GM12878 (cell line): Measurements from ENCODE around the gene SSNA1. TPM values are rescaled to one million over a fixed set of nuclear protein-coding genes. Genes with fewer than 3 reads are reported as not detected.

Experiments
- ATAC-seq: fragments of 200-7000 bp; cut with Tn5 transposase; 3 replicates; pipeline ENCODE4 v1.9.1; 2020; ENCODE audit warnings: mild to moderate bottlenecking, moderate library complexity
- BruUV-seq: library from RNA; stranded (reverse); fragments of 400-500 nt; replicated peaks from 2 replicates; lab custom pipeline; 2021; lab: Mats Ljungman, UMichigan
- CTCF ChIA-PET: fragments of 300-600 bp; sonication (Branson Sonifier 250); formaldehyde crosslinking; extraction: SDS; loops from one replicate; lab custom pipeline; 2021; ENCODE audit warnings: inconsistent platforms; lab: Yijun Ruan, JAX
- POLR2A ChIA-PET: fragments of 350-600 bp; formaldehyde crosslinking; extraction: SDS; loops from one replicate; lab custom pipeline; 2021; ENCODE audit warnings: inconsistent platforms; lab: Charles Lee
- RAD21 ChIA-PET: fragments of 300-600 bp; sonication (Branson Sonifier 250); formaldehyde crosslinking; loops from one replicate; lab custom pipeline; 2023; ENCODE audit warnings: antibody characterized with exemption; ENCODE audit not compliant: unreplicated experiment; lab: Charles Lee
- SMC1A ChIA-PET: fragments of 300-600 bp; sonication (Branson Sonifier 250); formaldehyde crosslinking; loops from one replicate; lab custom pipeline; 2023; ENCODE audit not compliant: unreplicated experiment, uncharacterized antibody; lab: Charles Lee
- DNase-seq: peaks from one replicate; pipeline ENCODE4 v3.0.0-alpha.2; 2011; ENCODE audit warnings: low read depth, low spot score
- FAIRE-seq: peaks from 3 replicates; lab custom pipeline; 2011; peaks lifted over from hg19 to GRCh38; lab: Jason Lieb, UNC
- H2AFZ ChIP-seq: 2 replicates; pipeline ENCODE4 v1.6.0; 2011; ENCODE audit warnings: low read depth, low read length, control low read depth; ENCODE audit not compliant: control insufficient read depth
- H3K27ac ChIP-seq: 2 replicates; pipeline ENCODE4 v1.5.1; 2011; ENCODE audit warnings: control low read depth; ENCODE audit not compliant: control insufficient read depth, insufficient read depth
- H3K27me3 ChIP-seq, 2 experiments: replicated peaks in 1 of 2; 2 replicates each; pipeline versions ENCODE4 v1.6.0 to v1.6.1; 2011; ENCODE audit warnings: low read length in 1 of 2; ENCODE audit not compliant: control insufficient read depth in 2 of 2, insufficient read depth in 2 of 2
- H3K36me3 ChIP-seq, 2 experiments: 2 replicates each; pipeline ENCODE4 v1.5.1; 2011; ENCODE audit warnings: low read length in 1 of 2; ENCODE audit not compliant: control insufficient read depth in 2 of 2, insufficient read depth in 2 of 2
- H3K4me1 ChIP-seq: 2 replicates; pipeline ENCODE4 v1.6.1; 2011; ENCODE audit warnings: mild to moderate bottlenecking, low read length, moderate library complexity, mixed read lengths; ENCODE audit not compliant: control insufficient read depth, insufficient read depth
- H3K4me2 ChIP-seq: 2 replicates; pipeline ENCODE4 v1.6.0; 2011; ENCODE audit warnings: control low read depth; ENCODE audit not compliant: control insufficient read depth, insufficient read depth
- H3K4me3 ChIP-seq: fragments of 200-600 bp; sonication (generic); 2 replicates; pipeline ENCODE4 v1.5.1; 2016
- H3K79me2 ChIP-seq: 2 replicates; pipeline ENCODE4 v1.6.0; 2011; ENCODE audit warnings: low read length; ENCODE audit not compliant: control insufficient read depth, insufficient read depth
- H3K9ac ChIP-seq: 2 replicates; pipeline ENCODE4 v1.8.0; 2011; ENCODE audit warnings: low read length, control low read depth, mixed read lengths; ENCODE audit not compliant: control insufficient read depth, insufficient read depth
- H3K9me3 ChIP-seq: replicated peaks from 3 replicates; pipeline ENCODE4 v1.5.1; 2011; ENCODE audit warnings: mild to moderate bottlenecking, low read length; ENCODE audit not compliant: control insufficient read depth, insufficient read depth
- H4K20me1 ChIP-seq: 2 replicates; pipeline ENCODE4 v1.6.0; 2011; ENCODE audit not compliant: control insufficient read depth, insufficient read depth
- E2F8 ChIP-seq: fragments of 450-650 bp; IDR thresholded peaks from 2 replicates; pipeline ENCODE4 v1.6.1; 2018; ENCODE audit warnings: mild to moderate bottlenecking, low read depth, moderate library complexity; ENCODE audit not compliant: partially characterized antibody
- HCFC1 ChIP-seq: fragments of 150-350 bp; IDR thresholded peaks from 2 replicates; pipeline ENCODE4 v1.6.1; 2014; ENCODE audit warnings: low read length
- IKZF2 ChIP-seq, 2 experiments: fragments of 450-650 bp; IDR thresholded peaks; 2 replicates each; pipeline ENCODE4 v1.6.1; 2017; ENCODE audit warnings: mild to moderate bottlenecking in 2 of 2, moderate library complexity in 2 of 2
- MAX ChIP-seq: IDR thresholded peaks from 2 replicates; pipeline ENCODE4 v1.6.1; 2012; ENCODE audit warnings: low read depth, low read length, improper control_type of control experiment
- RAD51 ChIP-seq: fragments of 450-650 bp; IDR thresholded peaks from 2 replicates; pipeline ENCODE4 v1.6.1; 2016; ENCODE audit warnings: moderate library complexity, mild to moderate bottlenecking, inconsistent platforms
- SPI1 ChIP-seq: IDR thresholded peaks from 2 replicates; pipeline ENCODE4 v1.6.1; 2011; ENCODE audit warnings: low read depth, mild to moderate bottlenecking, low read length, moderate library complexity, borderline replicate concordance; ENCODE audit not compliant: insufficient read depth
- ZNF207 ChIP-seq: fragments of 450-650 bp; IDR thresholded peaks from 2 replicates; pipeline ENCODE4 v1.6.1; 2014; ENCODE audit warnings: antibody characterized with exemption, mild to moderate bottlenecking, borderline replicate concordance
- WGBS: methylation state at CpG from one replicate; pipeline ENCODE4 v1.1.6; 2016; ENCODE audit warnings: low lambda C conversion rate; ENCODE audit not compliant: insufficient replicate concordance, insufficient coverage; ENCODE audit errors: missing lambda C conversion rate; 5-methylcytosine and 5-hydroxymethylcytosine counted together
- in situ Hi-C: fragments of 300-500 bp; cut with MboI; formaldehyde crosslinking; loops from 9 replicates; pipeline ENCODE4 v1.14.3; 2018; ENCODE audit warnings: mixed read lengths
- intact Hi-C: fragments of 100-400 bp; cut with micrococcal nuclease; formaldehyde crosslinking; loops from one replicate; pipeline ENCODE4 v1.14.2; 2022; ENCODE audit not compliant: unreplicated experiment
- polyA plus RNA-seq, 11 experiments: library from polyadenylated mRNA; depleted of rRNA in 4 of 11; unstranded in 6 of 11; stranded (reverse) in 5 of 11; fragments of >200 nt; fragmentation: Nextera tagmentation in 4 of 11; fragmentation: Illumina TruSeq in 1 of 11; extraction: Ambion mirVana in 4 of 11; extraction: Trizol in 1 of 11; gene quantifications; 1 replicate in 1 of 11; 2 replicates in 10 of 11; pipeline versions ENCODE4 v1.2.1 to v1.2.3, GENCODE V29; 2011 to 2016; ENCODE audit warnings: inconsistent platforms in 2 of 11, missing spikeins in 2 of 11, low read depth in 1 of 11
- total RNA-seq, 4 experiments: library from RNA; depleted of rRNA in 3 of 4; stranded (reverse); fragments of >200 nt in 3 of 4; fragmentation: Illumina TruSeq in 1 of 4; extraction: Trizol in 1 of 4; gene quantifications; 2 replicates each; pipeline versions ENCODE4 v1.2.1 to v1.2.3, GENCODE V29; 2013 to 2021

The SSNA1 gene
- total and polyA plus RNA-seq, 10 of the 15 experiments (the other 5 are each of a cell fraction or from before 2014, with no cell fraction given), result 0.63 to 139 (median 78.0) TPM

- RAD21 ChIA-PET, result no interaction called here
- ATAC-seq (no peak), FAIRE-seq (no peak), DNase-seq (no peak)
- BruUV-seq, result no TSS peak
- Histone ChIP-seq H3K4me1 (peaks cover 7% of the 10 kb centered on the region), H3K27ac (no peak overlapping the region), H4K20me1 (peaks cover 7% of the 10 kb centered on the region; the same call in 1 of the 2 replicates), H3K79me2 (peaks cover 14% of the 10 kb centered on the region), H3K27me3 (no peaks in the 10 kb centered on the region), H3K9me3 (no peaks in the 10 kb centered on the region), H3K4me3 (no peak overlapping the region), H3K4me2 (no peak overlapping the region), H2AFZ (no peak overlapping the region), H3K36me3 (peaks cover 0 to 7% of the 10 kb centered on the region in 2 experiments; a peak in 2 of 4 replicates), H3K9ac (no peak overlapping the region)
- WGBS, result 79% methylated on average over 11 of the region's 14 CpGs
- POLR2A ChIA-PET, result interaction anchor here (1.9 to 2.8 kb wide), 2 partner anchors 30 to 64 kb away, joined by 5 to 10 read pairs; partner anchors contain the start of gene CYSRT1
- intact Hi-C loops (no loop called here), in situ Hi-C loops (no loop called here)
- no peak for TF ChIP-seq RAD51
- no peak for TF ChIP-seq E2F8
- no peak for TF ChIP-seq MAX
- no peak for TF ChIP-seq IKZF2 (IDR thresholded peaks at IDR 0.05)
- TF ChIP-seq HCFC1, result no peak
- no peak for TF ChIP-seq SPI1
- TF ChIP-seq ZNF207, result no peak
- SMC1A ChIA-PET, result no interaction called here
- CTCF ChIA-PET, result interaction anchor here (1.1 kb wide), 1 partner anchor 43 kb away, joined by 3 read pairs; no protein-coding TSS in a partner anchor
Measured at GRCh38 chr9:137193771-137194170, 5.3 kb downstream of the SSNA1 start.
